IMR-90 (cell line): ENCODE measurements around the gene KCNG3. TPM values are rescaled to one million over a fixed set of nuclear protein-coding genes. Genes with fewer than 3 reads are reported as not detected.

Experiments
- ATAC-seq: fragments of 200-7000 bp; cut with Tn5 transposase; 2 replicates; pipeline ENCODE4 v1.9.1; 2020; ENCODE audit warnings: low read depth, mild to moderate bottlenecking, moderate library complexity
- BruUV-seq: library from RNA; stranded (reverse); fragments of 400-500 nt; replicated peaks from 2 replicates; lab custom pipeline; 2021; lab: Mats Ljungman, UMichigan
- CTCF ChIA-PET: fragments of 300-600 bp; formaldehyde crosslinking; extraction: SDS; loops from one replicate; lab custom pipeline; 2021; ENCODE audit warnings: antibody characterized with exemption; lab: Yijun Ruan, JAX
- POLR2A ChIA-PET: fragments of 300-600 bp; sonication (Branson Sonifier 250); formaldehyde crosslinking; loops from one replicate; lab custom pipeline; 2022; ENCODE audit warnings: antibody characterized with exemption; ENCODE audit not compliant: unreplicated experiment; lab: Charles Lee
- DNase-seq: peaks from one replicate; pipeline ENCODE4 v3.0.0; 2013
- H2AFZ ChIP-seq: replicated peaks from 2 replicates; pipeline ENCODE3; 2013; ENCODE audit warnings: low read length, mild to moderate bottlenecking; ENCODE audit not compliant: poor library complexity
- H2AK5ac ChIP-seq: 2 replicates; pipeline ENCODE4 v1.6.1; 2013; ENCODE audit warnings: low read depth, low read length, inconsistent platforms
- H2AK9ac ChIP-seq: replicated peaks from 2 replicates; pipeline ENCODE3; 2013; ENCODE audit warnings: mild to moderate bottlenecking, low read depth, low read length, moderate library complexity; ENCODE audit not compliant: poor library complexity
- H2BK120ac ChIP-seq: 2 replicates; pipeline ENCODE4 v1.6.1; 2013; ENCODE audit warnings: low read depth, low read length, inconsistent platforms
- H2BK15ac ChIP-seq: 3 replicates; pipeline ENCODE4 v1.6.1; 2013; ENCODE audit warnings: low read depth, low read length, inconsistent platforms
- H2BK20ac ChIP-seq: 2 replicates; pipeline ENCODE4 v1.6.1; 2013; ENCODE audit warnings: low read depth, mild to moderate bottlenecking, inconsistent platforms, low read length, moderate library complexity
- H2BK5ac ChIP-seq: 2 replicates; pipeline ENCODE4 v1.6.1; 2013; ENCODE audit warnings: mild to moderate bottlenecking, low read depth, low read length, inconsistent platforms; ENCODE audit not compliant: poor library complexity, severe bottlenecking
- H3K14ac ChIP-seq: replicated peaks from 2 replicates; pipeline ENCODE4 v1.6.1; 2013; ENCODE audit warnings: low read depth, low read length, inconsistent platforms
- H3K18ac ChIP-seq: 2 replicates; pipeline ENCODE4 v1.6.1; 2013; ENCODE audit warnings: low read depth, low read length, control low read depth
- H3K23ac ChIP-seq: 2 replicates; pipeline ENCODE4 v1.6.1; 2013; ENCODE audit warnings: low read depth, low read length, inconsistent platforms
- H3K27ac ChIP-seq: 2 replicates; pipeline ENCODE4 v1.5.1; 2013; ENCODE audit warnings: mild to moderate bottlenecking, control low read depth, low read length; ENCODE audit not compliant: insufficient read depth
- H3K27me3 ChIP-seq: 2 replicates; pipeline ENCODE4 v1.6.1; 2013; ENCODE audit warnings: low read length; ENCODE audit not compliant: control insufficient read depth, insufficient read depth
- H3K36me3 ChIP-seq: 2 replicates; pipeline ENCODE4 v1.6.1; 2013; ENCODE audit warnings: low read length, mixed read lengths; ENCODE audit not compliant: control insufficient read depth, insufficient read depth
- H3K4ac ChIP-seq: 2 replicates; pipeline ENCODE4 v1.6.1; 2013; ENCODE audit warnings: low read depth, low read length, inconsistent platforms
- H3K4me1 ChIP-seq: 2 replicates; pipeline ENCODE4 v1.6.1; 2013; ENCODE audit warnings: low read length, mixed read lengths; ENCODE audit not compliant: control insufficient read depth, insufficient read depth
- H3K4me2 ChIP-seq: 2 replicates; pipeline ENCODE4 v1.6.1; 2013; ENCODE audit warnings: low read depth, mild to moderate bottlenecking, control low read depth, low read length, moderate library complexity
- H3K4me3 ChIP-seq: 2 replicates; pipeline ENCODE4 v1.5.1; 2013; ENCODE audit warnings: low read depth, mild to moderate bottlenecking, control low read depth, low read length, moderate library complexity; ENCODE audit not compliant: insufficient read depth
- H3K56ac ChIP-seq: 2 replicates; pipeline ENCODE4 v1.6.1; 2013; ENCODE audit warnings: low read length, inconsistent platforms; ENCODE audit not compliant: insufficient read depth; ENCODE audit errors: extremely low read depth
- H3K79me1 ChIP-seq, 2 experiments: 2 replicates each; pipeline ENCODE4 v1.6.1; 2013; ENCODE audit warnings: low read length in 2 of 2, inconsistent platforms in 1 of 2, low read depth in 1 of 2
- H3K9ac ChIP-seq: 2 replicates; pipeline ENCODE4 v1.6.1; 2013; ENCODE audit warnings: low read depth, low read length, control low read depth
- H3K9me1 ChIP-seq: 2 replicates; pipeline ENCODE4 v1.6.1; 2013; ENCODE audit warnings: low read length, inconsistent platforms; ENCODE audit not compliant: insufficient read depth
- H3K9me3 ChIP-seq: 2 replicates; pipeline ENCODE4 v1.6.1; 2013; ENCODE audit warnings: low read length; ENCODE audit not compliant: control insufficient read depth, insufficient read depth
- H4K20me1 ChIP-seq: 2 replicates; pipeline ENCODE4 v1.6.1; 2013; ENCODE audit warnings: low read length, inconsistent platforms; ENCODE audit not compliant: insufficient read depth
- H4K5ac ChIP-seq: 2 replicates; pipeline ENCODE4 v1.6.1; 2013; ENCODE audit warnings: mild to moderate bottlenecking, low read depth, low read length, control low read depth
- H4K8ac ChIP-seq, 2 experiments: 2 replicates each; pipeline ENCODE4 v1.6.1; 2013; ENCODE audit warnings: low read depth in 2 of 2, low read length in 2 of 2, control low read depth in 1 of 2, inconsistent platforms in 1 of 2
- H4K91ac ChIP-seq: 2 replicates; pipeline ENCODE4 v1.6.1; 2013; ENCODE audit warnings: low read depth, low read length, inconsistent platforms; ENCODE audit not compliant: insufficient read depth
- CEBPB ChIP-seq: IDR thresholded peaks from 2 replicates; pipeline ENCODE4 v1.6.1; 2012; ENCODE audit warnings: low read depth, low read length, improper control_type of control experiment
- CHD1 ChIP-seq: IDR thresholded peaks from 2 replicates; pipeline ENCODE4 v1.6.1; 2012; ENCODE audit warnings: low read depth, low read length, improper control_type of control experiment
- MAZ ChIP-seq: IDR thresholded peaks from 2 replicates; pipeline ENCODE4 v1.6.1; 2012; ENCODE audit warnings: low read depth, mild to moderate bottlenecking, low read length, improper control_type of control experiment, moderate library complexity, borderline replicate concordance
- NFE2L2 ChIP-seq: fragments of 150-350 bp; IDR thresholded peaks from 2 replicates; pipeline ENCODE4 v1.6.1; 2016; ENCODE audit warnings: low read depth, mild to moderate bottlenecking, low read length
- POLR2A ChIP-seq: IDR thresholded peaks from 2 replicates; pipeline ENCODE4 v1.6.1; 2012; ENCODE audit warnings: mild to moderate bottlenecking, low read depth, low read length
- RCOR1 ChIP-seq: IDR thresholded peaks from 2 replicates; pipeline ENCODE4 v1.6.1; 2012; ENCODE audit warnings: mild to moderate bottlenecking, low read length, improper control_type of control experiment; ENCODE audit not compliant: insufficient replicate concordance
- SMC3 ChIP-seq: fragments of 150-350 bp; IDR thresholded peaks from 2 replicates; pipeline ENCODE4 v1.6.1; 2016; ENCODE audit warnings: low read depth, mild to moderate bottlenecking, antibody characterized with exemption, low read length, moderate library complexity
- WGBS, 2 experiments: methylation state at CpG; one replicate each; pipeline versions ENCODE4 v1.1.5 to v1.1.7; 2013; ENCODE audit warnings: missing lambda C conversion rate in 2 of 2; ENCODE audit not compliant: insufficient read length in 1 of 2; ENCODE audit errors: extremely low coverage in 2 of 2; 5-methylcytosine and 5-hydroxymethylcytosine counted together
- dilution Hi-C: fragments of 300-500 bp; cut with HindIII; formaldehyde crosslinking; loops from one replicate; pipeline ENCODE4 v1.14.3; 2018; ENCODE audit warnings: low sequenced_read_pairs; ENCODE audit not compliant: unreplicated experiment
- in situ Hi-C: fragments of 300-500 bp; cut with MboI; formaldehyde crosslinking; loops from 3 replicates; pipeline ENCODE4 v1.14.3; 2019; ENCODE audit warnings: low sequenced_read_pairs, inconsistent platforms, mixed read lengths
- intact Hi-C: fragments of 100-400 bp; cut with micrococcal nuclease; formaldehyde crosslinking; loops from 2 replicates; pipeline ENCODE4 v1.10.0; 2022
- polyA plus RNA-seq, 3 experiments: library from polyadenylated mRNA; depleted of rRNA; stranded (reverse); fragments of >200 nt; gene quantifications; 2 replicates each; pipeline ENCODE4 v1.2.3, GENCODE V29; 2012; ENCODE audit warnings: low replicate concordance in 1 of 3
- total RNA-seq: library from RNA; depleted of rRNA; stranded (reverse); fragments of >200 nt; gene quantifications from 2 replicates; pipeline ENCODE4 v1.2.3, GENCODE V29; 2012
- TF ChIP-seq, protein P1 (sequence below): fragments of 150-350 bp; IDR thresholded peaks from 2 replicates; pipeline ENCODE4 v1.6.1; 2016; ENCODE audit warnings: low read depth, mild to moderate bottlenecking, low read length, moderate library complexity, borderline replicate concordance

KCNG3 gene
- total and polyA plus RNA-seq, 2 of the 4 experiments (the other 2 are of a cell fraction): under 0.01 TPM; not detected in 1

DNA sequence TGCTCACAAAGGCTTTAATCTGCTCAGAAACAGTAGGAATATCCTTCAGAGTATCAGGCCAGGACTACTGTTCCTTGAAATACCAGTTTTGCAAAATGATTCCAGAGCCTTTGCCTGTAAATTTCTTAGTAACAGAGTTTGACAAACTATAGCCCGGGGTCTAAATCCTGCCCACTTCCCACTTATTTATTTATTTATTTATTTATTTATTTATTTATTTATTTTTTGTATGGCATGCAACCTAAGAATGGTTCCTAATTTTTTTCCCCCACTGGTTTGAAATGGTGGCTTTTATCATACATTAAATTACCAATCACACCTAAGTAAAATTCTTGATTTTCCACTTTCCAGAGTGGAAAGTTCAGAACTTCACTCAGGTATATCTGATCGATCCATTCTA lies 45.6 kb downstream of the KCNG3 start:
- Histone ChIP-seq H3K9me1 (no peaks in the 10 kb centered on the region), H2BK120ac (no peak overlapping the region), H2AK5ac (no peak overlapping the region), H2BK15ac (no peak overlapping the region), H3K9ac (no peak overlapping the region), H4K8ac (no peak overlapping the region), H4K20me1 (no peaks in the 10 kb centered on the region), H3K27me3 (peaks cover 8% of the 10 kb centered on the region), H2BK20ac (no peak overlapping the region), H3K4ac (no peak overlapping the region), H4K5ac (no peak overlapping the region), H3K9me3 (no peaks in the 10 kb centered on the region), H3K4me1 (no peaks in the 10 kb centered on the region), H3K36me3 (no peaks in the 10 kb centered on the region), H3K79me1 (no peaks in the 10 kb centered on the region), H3K18ac (no peak overlapping the region), H3K23ac (no peak overlapping the region), H4K91ac (no peak overlapping the region), H2BK5ac (no peak overlapping the region), H3K27ac (no peak overlapping the region), H3K4me3 (no peak overlapping the region), H3K56ac (no peak overlapping the region), H2AK9ac (no peak overlapping the region), H3K14ac (no peak overlapping the region), H3K4me2 (no peak overlapping the region), H2AFZ (no peak overlapping the region)
- intact Hi-C loops (no loop called here), dilution Hi-C loops (no loop called here), in situ Hi-C loops (no loop called here)
- TF ChIP-seq SMC3 (no peak), MAZ (no peak), CEBPB (no peak), NFE2L2 (no peak), CHD1 (no peak), RCOR1 (no peak), POLR2A (no peak)
- TF ChIP-seq, protein P1, sequence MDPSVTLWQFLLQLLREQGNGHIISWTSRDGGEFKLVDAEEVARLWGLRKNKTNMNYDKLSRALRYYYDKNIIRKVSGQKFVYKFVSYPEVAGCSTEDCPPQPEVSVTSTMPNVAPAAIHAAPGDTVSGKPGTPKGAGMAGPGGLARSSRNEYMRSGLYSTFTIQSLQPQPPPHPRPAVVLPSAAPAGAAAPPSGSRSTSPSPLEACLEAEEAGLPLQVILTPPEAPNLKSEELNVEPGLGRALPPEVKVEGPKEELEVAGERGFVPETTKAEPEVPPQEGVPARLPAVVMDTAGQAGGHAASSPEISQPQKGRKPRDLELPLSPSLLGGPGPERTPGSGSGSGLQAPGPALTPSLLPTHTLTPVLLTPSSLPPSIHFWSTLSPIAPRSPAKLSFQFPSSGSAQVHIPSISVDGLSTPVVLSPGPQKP: no peak
- POLR2A ChIA-PET: no interaction called here
- CTCF ChIA-PET: no interaction called here
- ATAC-seq (no peak), DNase-seq (no peak)
- WGBS, 2 experiments: no CpG with 5 or more reads among the region's 2 CpGs
- no TSS peak for BruUV-seq
